ENCODE measurements around the gene ZC3HAV1.

The ZC3HAV1 gene

GRCh38 chr7:139112741-139113250 lies 3.3 kb upstream of the ZC3HAV1 start:
- H3K9ac ChIP-seq (ENCODE audit: low read length), result no peak overlapping the region
- no peak overlapping the region for H2BK5ac ChIP-seq (ENCODE audit: low read depth, low read length, poor library complexity)
- H3K4me2 ChIP-seq (ENCODE audit: low read length), result no peak overlapping the region
- H4K12ac ChIP-seq (ENCODE audit: low read depth, low read length), result no peak overlapping the region
- no peaks in the 10 kb centered on the region for H3K27me3 ChIP-seq (ENCODE audit: insufficient read depth, low read length)
- no peaks in the 10 kb centered on the region for H3K9me3 ChIP-seq (ENCODE audit: insufficient read depth, low read depth, low read length)
- peak; percentile 20 to 65 for DNase-seq
- WGBS (ENCODE audit: extremely low coverage, insufficient coverage, insufficient read length), result no CpG with 5 or more reads among the region's 2 CpGs
- H3K4me1 ChIP-seq (ENCODE audit: control insufficient read depth in 1 of 2, insufficient read depth in 2 of 2, low read length in 2 of 2), result peaks cover 4% of the 10 kb centered on the region in 2 experiments
- peaks cover 9% of the 10 kb centered on the region for H3K79me1 ChIP-seq (ENCODE audit: low read length)
- H3K27ac ChIP-seq (ENCODE audit: low read depth, low read length), result no peak overlapping the region
- no peak overlapping the region for H2BK12ac ChIP-seq (ENCODE audit: low read length)
- H3K4ac ChIP-seq (ENCODE audit: low read depth, low read length), result no peak overlapping the region
- H4K91ac ChIP-seq (ENCODE audit: low read depth, low read length), result no peak overlapping the region
- H4K8ac ChIP-seq (ENCODE audit: low read depth, low read length), result no peak overlapping the region
- no peak overlapping the region for H2BK120ac ChIP-seq (ENCODE audit: insufficient read depth, low read length, poor library complexity)
- no peak overlapping the region for H2AFZ ChIP-seq (ENCODE audit: insufficient read depth, low read length, poor library complexity)
- no peak overlapping the region for H3K23ac ChIP-seq (ENCODE audit: low read length)
- no peaks in the 10 kb centered on the region for H3K36me3 ChIP-seq (ENCODE audit: control insufficient read depth in 1 of 2, insufficient read depth in 2 of 2, low read length in 2 of 2)
- no peak overlapping the region for H3K18ac ChIP-seq (ENCODE audit: low read length)
- H2AK5ac ChIP-seq (ENCODE audit: low read length), result no peak overlapping the region
- H3K14ac ChIP-seq (ENCODE audit: low read length), result no peak overlapping the region
- no peak overlapping the region for H3K4me3 ChIP-seq (ENCODE audit: low read depth, low read length)
- peaks cover 4% of the 10 kb centered on the region for H3K79me2 ChIP-seq (ENCODE audit: control insufficient read depth, insufficient read depth, low read length, poor library complexity)

GRCh38 chr7:139112316-139112715 lies 2.8 kb upstream of the ZC3HAV1 start:
- H3K23ac ChIP-seq (ENCODE audit: low read length), result no peak overlapping the region
- peaks cover 9% of the 10 kb centered on the region for H3K79me1 ChIP-seq (ENCODE audit: low read length)
- no peak overlapping the region for H3K4ac ChIP-seq (ENCODE audit: low read depth, low read length)
- peaks cover 4% of the 10 kb centered on the region in 2 experiments for H3K4me1 ChIP-seq (ENCODE audit: control insufficient read depth in 1 of 2, insufficient read depth in 2 of 2, low read length in 2 of 2)
- no peak overlapping the region for H3K4me3 ChIP-seq (ENCODE audit: low read depth, low read length)
- no peak overlapping the region for H3K14ac ChIP-seq (ENCODE audit: low read length)
- no peak overlapping the region for H3K27ac ChIP-seq (ENCODE audit: low read depth, low read length)
- no peaks in the 10 kb centered on the region for H3K9me3 ChIP-seq (ENCODE audit: insufficient read depth, low read depth, low read length)
- H3K4me2 ChIP-seq (ENCODE audit: low read length), result no peak overlapping the region
- H3K9ac ChIP-seq (ENCODE audit: low read length), result no peak overlapping the region
- DNase-seq, result no peak
- no peaks in the 10 kb centered on the region for H3K27me3 ChIP-seq (ENCODE audit: insufficient read depth, low read length)
- no CpG with 5 or more reads among the region's 3 CpGs for WGBS (ENCODE audit: extremely low coverage, insufficient coverage, insufficient read length)
- H3K79me2 ChIP-seq (ENCODE audit: control insufficient read depth, insufficient read depth, low read length, poor library complexity), result peaks cover 4% of the 10 kb centered on the region
- H2AFZ ChIP-seq (ENCODE audit: insufficient read depth, low read length, poor library complexity), result no peak overlapping the region
- H4K8ac ChIP-seq (ENCODE audit: low read depth, low read length), result no peak overlapping the region
- no peak overlapping the region for H2BK5ac ChIP-seq (ENCODE audit: low read depth, low read length, poor library complexity)
- no peaks in the 10 kb centered on the region for H3K36me3 ChIP-seq (ENCODE audit: control insufficient read depth in 1 of 2, insufficient read depth in 2 of 2, low read length in 2 of 2)
- no peak overlapping the region for H2BK120ac ChIP-seq (ENCODE audit: insufficient read depth, low read length, poor library complexity)
- no peak overlapping the region for H4K12ac ChIP-seq (ENCODE audit: low read depth, low read length)
- no peak overlapping the region for H4K91ac ChIP-seq (ENCODE audit: low read depth, low read length)
- no peak overlapping the region for H3K18ac ChIP-seq (ENCODE audit: low read length)
- no peak overlapping the region for H2AK5ac ChIP-seq (ENCODE audit: low read length)
- no peak overlapping the region for H2BK12ac ChIP-seq (ENCODE audit: low read length)

- Histone ChIP-seq H2AFZ (ENCODE audit: insufficient read depth, low read length, poor library complexity) (no peak overlapping the region), H3K4me1 (ENCODE audit: control insufficient read depth in 1 of 2, insufficient read depth in 2 of 2, low read length in 2 of 2) (peaks cover 4% of the 10 kb centered on the region in 2 experiments), H3K9me3 (ENCODE audit: insufficient read depth, low read depth, low read length) (no peaks in the 10 kb centered on the region), H2BK12ac (ENCODE audit: low read length) (no peak overlapping the region), H3K27ac (ENCODE audit: low read depth, low read length) (no peak overlapping the region), H2BK120ac (ENCODE audit: insufficient read depth, low read length, poor library complexity) (no peak overlapping the region), H3K79me1 (ENCODE audit: low read length) (peaks cover 9% of the 10 kb centered on the region), H3K9ac (ENCODE audit: low read length) (no peak overlapping the region), H4K91ac (ENCODE audit: low read depth, low read length) (no peak overlapping the region), H4K8ac (ENCODE audit: low read depth, low read length) (no peak overlapping the region), H3K79me2 (ENCODE audit: control insufficient read depth, insufficient read depth, low read length, poor library complexity) (peaks cover 4% of the 10 kb centered on the region), H2BK5ac (ENCODE audit: low read depth, low read length, poor library complexity) (no peak overlapping the region), H3K27me3 (ENCODE audit: insufficient read depth, low read length) (no peaks in the 10 kb centered on the region), H2AK5ac (ENCODE audit: low read length) (no peak overlapping the region), H3K23ac (ENCODE audit: low read length) (no peak overlapping the region), H4K12ac (ENCODE audit: low read depth, low read length) (no peak overlapping the region), H3K4me2 (ENCODE audit: low read length) (no peak overlapping the region), H3K36me3 (ENCODE audit: control insufficient read depth in 1 of 2, insufficient read depth in 2 of 2, low read length in 2 of 2) (no peaks in the 10 kb centered on the region), H3K18ac (ENCODE audit: low read length) (no peak overlapping the region), H3K4ac (ENCODE audit: low read depth, low read length) (no peak overlapping the region), H3K4me3 (ENCODE audit: low read depth, low read length) (no peak overlapping the region), H3K14ac (ENCODE audit: low read length) (no peak overlapping the region)
- no peak for DNase-seq
- 100% methylated on average over 1 of the region's 4 CpGs for WGBS (ENCODE audit: extremely low coverage, insufficient coverage, insufficient read length)
Measured at GRCh38 chr7:139111811-139112301, 2.3 kb upstream of the ZC3HAV1 start.

- Histone ChIP-seq H3K9me3 (ENCODE audit: insufficient read depth, low read depth, low read length) (no peaks in the 10 kb centered on the region), H2BK120ac (ENCODE audit: insufficient read depth, low read length, poor library complexity) (no peak overlapping the region), H2BK12ac (ENCODE audit: low read length) (no peak overlapping the region), H4K91ac (ENCODE audit: low read depth, low read length) (no peak overlapping the region), H3K23ac (ENCODE audit: low read length) (no peak overlapping the region), H4K8ac (ENCODE audit: low read depth, low read length) (no peak overlapping the region), H3K9ac (ENCODE audit: low read length) (no peak overlapping the region), H3K14ac (ENCODE audit: low read length) (no peak overlapping the region), H2BK5ac (ENCODE audit: low read depth, low read length, poor library complexity) (no peak overlapping the region), H3K79me2 (ENCODE audit: control insufficient read depth, insufficient read depth, low read length, poor library complexity) (peaks cover 4% of the 10 kb centered on the region), H3K79me1 (ENCODE audit: low read length) (peaks cover 9% of the 10 kb centered on the region), H3K4me1 (ENCODE audit: control insufficient read depth in 1 of 2, insufficient read depth in 2 of 2, low read length in 2 of 2) (peaks cover 4% of the 10 kb centered on the region in 2 experiments), H3K4me3 (ENCODE audit: low read depth, low read length) (no peak overlapping the region), H2AFZ (ENCODE audit: insufficient read depth, low read length, poor library complexity) (no peak overlapping the region), H3K27ac (ENCODE audit: low read depth, low read length) (no peak overlapping the region), H3K4me2 (ENCODE audit: low read length) (no peak overlapping the region), H3K4ac (ENCODE audit: low read depth, low read length) (no peak overlapping the region), H4K12ac (ENCODE audit: low read depth, low read length) (no peak overlapping the region), H3K36me3 (ENCODE audit: control insufficient read depth in 1 of 2, insufficient read depth in 2 of 2, low read length in 2 of 2) (no peaks in the 10 kb centered on the region), H3K27me3 (ENCODE audit: insufficient read depth, low read length) (no peaks in the 10 kb centered on the region), H2AK5ac (ENCODE audit: low read length) (no peak overlapping the region), H3K18ac (ENCODE audit: low read length) (no peak overlapping the region)
- DNase-seq, result no peak
- no CpG with 5 or more reads among the region's 1 CpG for WGBS (ENCODE audit: extremely low coverage, insufficient coverage, insufficient read length)
Measured at GRCh38 chr7:139111147-139111546, 1.6 kb upstream of the ZC3HAV1 start.

Measured in trophoblast cell (in vitro differentiated cells and primary cell).